ENCODE data around the gene TMTC2. TPM values are rescaled to one million over a fixed set of nuclear protein-coding genes. Genes with fewer than 3 reads are reported as not detected.

TMTC2 gene
- total and polyA plus RNA-seq, 2 donors, result 3.0 to 5.1 TPM

DNA sequence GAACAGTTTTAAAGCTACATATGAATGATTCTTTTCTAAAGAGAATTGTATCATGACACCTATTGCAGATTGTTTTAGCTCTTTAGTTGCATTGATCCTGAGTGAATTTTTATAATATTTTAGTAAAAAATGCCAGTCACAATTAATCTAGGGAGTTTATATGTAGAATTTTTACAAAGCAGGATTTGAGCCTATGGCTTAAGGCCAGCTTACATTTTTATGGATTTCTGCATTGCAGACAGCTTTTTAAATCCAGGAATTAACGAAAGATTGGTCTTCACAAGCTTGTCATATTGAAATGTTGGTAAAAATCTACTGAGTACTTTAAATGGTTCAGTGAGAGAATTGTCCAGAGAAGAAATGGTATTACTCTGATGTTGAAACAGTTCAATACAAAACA lies 358.0 kb downstream of the TMTC2 start:
- H3K9me3 ChIP-seq (ENCODE audit: control insufficient read depth in 2 of 2, insufficient read depth in 1 of 2, low read length in 1 of 2), result no peaks in the 10 kb centered on the region
- no peaks in the 10 kb centered on the region for H3K27me3 ChIP-seq (ENCODE audit: control insufficient read depth in 2 of 2, insufficient read depth in 1 of 2, low read length in 1 of 2)
- no peak for DNase-seq (ENCODE audit: low read depth in 6 of 9, low spot score in 9 of 9)
- H3K36me3 ChIP-seq (ENCODE audit: control insufficient read depth in 2 of 2, insufficient read depth in 2 of 2, low read length in 1 of 2), result no peaks in the 10 kb centered on the region
- H3K4me3 ChIP-seq (ENCODE audit: low read length in 2 of 2), result no peak overlapping the region
- no peak overlapping the region for H3K27ac ChIP-seq (ENCODE audit: low read depth in 1 of 2, low read length in 1 of 2)
- 81% methylated on average over 1 of the region's 1 CpG for WGBS
- no peaks in the 10 kb centered on the region for H3K4me1 ChIP-seq (ENCODE audit: control insufficient read depth in 2 of 2, insufficient read depth in 2 of 2, low read length in 2 of 2)

DNA sequence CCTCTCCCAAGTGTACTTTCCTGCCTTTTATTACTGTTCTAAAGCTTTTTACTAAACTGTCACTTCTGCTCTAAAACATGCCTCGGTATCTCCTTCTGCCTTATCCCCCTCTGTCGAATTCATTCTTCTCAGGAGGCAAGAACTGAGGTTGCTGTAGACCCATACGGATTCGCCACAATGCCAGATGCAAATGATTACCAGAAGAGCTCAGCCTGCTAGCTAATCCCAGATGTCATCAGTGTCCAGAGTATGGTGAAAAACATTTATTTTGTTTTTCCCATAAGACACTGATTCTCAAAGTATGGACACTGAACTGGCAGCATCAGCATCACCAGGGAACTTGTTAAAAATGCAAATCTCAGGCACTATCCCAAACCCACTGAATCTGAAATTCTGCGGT lies 359.3 kb downstream of the TMTC2 start:
- Histone ChIP-seq H3K27me3 (ENCODE audit: control insufficient read depth in 2 of 2, insufficient read depth in 1 of 2, low read length in 1 of 2) (no peaks in the 10 kb centered on the region), H3K36me3 (ENCODE audit: control insufficient read depth in 2 of 2, insufficient read depth in 2 of 2, low read length in 1 of 2) (no peaks in the 10 kb centered on the region), H3K9me3 (ENCODE audit: control insufficient read depth in 2 of 2, insufficient read depth in 1 of 2, low read length in 1 of 2) (no peaks in the 10 kb centered on the region), H3K27ac (ENCODE audit: low read depth in 1 of 2, low read length in 1 of 2) (no peak overlapping the region), H3K4me1 (ENCODE audit: control insufficient read depth in 2 of 2, insufficient read depth in 2 of 2, low read length in 2 of 2) (no peaks in the 10 kb centered on the region), H3K4me3 (ENCODE audit: low read length in 2 of 2) (no peak overlapping the region)
- 94% methylated on average over 5 of the region's 5 CpGs for WGBS
- DNase-seq (ENCODE audit: low read depth in 6 of 9, low spot score in 9 of 9), result no peak

DNA sequence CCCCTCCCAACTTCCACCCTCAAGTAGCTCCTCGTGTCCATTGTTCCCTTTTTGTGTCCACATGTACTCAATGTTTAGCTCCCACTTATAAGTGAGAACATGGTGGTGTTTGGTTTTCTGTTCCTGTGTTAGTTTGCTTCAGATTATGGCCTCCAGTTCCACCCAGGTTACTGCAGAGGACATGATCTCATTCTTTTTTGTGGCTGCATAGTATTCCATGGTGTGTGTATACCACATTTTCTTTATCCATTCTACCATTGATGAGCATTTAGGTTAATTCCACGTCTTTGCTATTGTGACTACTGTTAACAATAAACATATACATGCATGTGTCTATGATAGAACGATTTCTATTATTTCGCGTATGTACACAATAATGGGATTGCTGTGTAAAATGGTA lies 362.6 kb downstream of the TMTC2 start:
- no peaks in the 10 kb centered on the region for H3K36me3 ChIP-seq (ENCODE audit: control insufficient read depth in 2 of 2, insufficient read depth in 2 of 2, low read length in 1 of 2)
- 93% methylated on average over 5 of the region's 5 CpGs for WGBS
- no peak for DNase-seq (ENCODE audit: low read depth in 6 of 9, low spot score in 9 of 9)
- no peaks in the 10 kb centered on the region for H3K4me1 ChIP-seq (ENCODE audit: control insufficient read depth in 2 of 2, insufficient read depth in 2 of 2, low read length in 2 of 2)
- H3K27ac ChIP-seq (ENCODE audit: low read depth in 1 of 2, low read length in 1 of 2), result no peak overlapping the region
- no peaks in the 10 kb centered on the region for H3K27me3 ChIP-seq (ENCODE audit: control insufficient read depth in 2 of 2, insufficient read depth in 1 of 2, low read length in 1 of 2)
- no peaks in the 10 kb centered on the region for H3K9me3 ChIP-seq (ENCODE audit: control insufficient read depth in 2 of 2, insufficient read depth in 1 of 2, low read length in 1 of 2)
- H3K4me3 ChIP-seq (ENCODE audit: low read length in 2 of 2), result no peak overlapping the region

DNA sequence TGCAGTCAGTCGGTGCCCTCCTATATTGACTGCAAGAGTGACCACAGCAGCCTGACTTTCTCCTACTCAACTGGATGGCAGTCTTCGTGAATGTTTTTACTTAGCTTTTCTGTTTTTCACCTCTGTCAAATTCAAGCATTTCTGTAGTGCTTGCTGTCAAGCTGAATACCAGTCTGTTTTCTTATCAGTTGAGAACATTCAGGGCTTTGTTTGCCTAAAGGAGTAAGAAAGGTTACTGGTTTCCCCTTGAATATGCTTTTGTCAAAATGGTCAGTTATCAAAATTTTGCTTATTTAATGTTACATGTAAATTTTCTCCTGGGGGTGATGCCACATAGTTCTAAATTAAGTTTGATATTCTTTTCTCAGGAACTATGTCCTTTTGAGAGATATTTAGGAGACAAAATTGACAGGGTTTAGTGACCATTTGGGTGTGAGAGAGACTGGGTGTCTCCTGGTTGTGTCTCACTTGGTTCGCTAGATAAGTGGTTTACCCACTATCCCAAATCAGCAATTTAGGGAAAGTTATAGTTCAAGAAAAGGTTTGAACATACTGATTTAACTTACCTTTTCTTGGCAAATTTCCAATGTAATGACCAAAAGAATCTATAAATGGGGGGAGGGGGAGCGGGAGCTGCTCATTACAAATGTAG lies 366.3 kb downstream of the TMTC2 start:
- DNase-seq (ENCODE audit: low read depth in 6 of 9, low spot score in 9 of 9), result no peak
- Histone ChIP-seq H3K4me3 (ENCODE audit: low read length in 2 of 2) (no peak overlapping the region), H3K9me3 (ENCODE audit: control insufficient read depth in 2 of 2, insufficient read depth in 1 of 2, low read length in 1 of 2) (no peaks in the 10 kb centered on the region), H3K36me3 (ENCODE audit: control insufficient read depth in 2 of 2, insufficient read depth in 2 of 2, low read length in 1 of 2) (no peaks in the 10 kb centered on the region), H3K4me1 (ENCODE audit: control insufficient read depth in 2 of 2, insufficient read depth in 2 of 2, low read length in 2 of 2) (no peaks in the 10 kb centered on the region), H3K27me3 (ENCODE audit: control insufficient read depth in 2 of 2, insufficient read depth in 1 of 2, low read length in 1 of 2) (no peaks in the 10 kb centered on the region), H3K27ac (ENCODE audit: low read depth in 1 of 2, low read length in 1 of 2) (no peak overlapping the region)
- 79% methylated on average over 4 of the region's 4 CpGs for WGBS

DNA sequence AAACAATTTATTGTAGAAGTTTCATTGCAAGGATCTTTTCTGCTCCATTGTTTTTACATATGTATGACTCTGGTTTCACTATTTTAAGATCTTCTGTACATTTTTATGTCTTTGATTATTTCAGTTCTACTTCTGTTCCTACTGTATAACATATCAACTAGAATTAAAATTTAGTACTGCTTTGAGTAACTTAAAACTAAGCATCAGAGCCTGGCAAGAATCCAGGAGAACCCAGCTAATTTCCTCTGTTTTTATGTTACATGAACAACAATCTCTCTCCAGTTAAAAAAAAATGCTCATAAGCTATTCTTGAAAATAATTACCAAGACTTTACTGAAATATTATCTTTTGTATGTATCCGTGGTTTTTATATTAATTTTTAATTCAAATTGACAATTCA lies 370.7 kb downstream of the TMTC2 start:
- no peak overlapping the region for H3K27ac ChIP-seq (ENCODE audit: low read depth in 1 of 2, low read length in 1 of 2)
- no peaks in the 10 kb centered on the region for H3K27me3 ChIP-seq (ENCODE audit: control insufficient read depth in 2 of 2, insufficient read depth in 1 of 2, low read length in 1 of 2)
- 82% methylated on average over 1 of the region's 1 CpG for WGBS
- DNase-seq (ENCODE audit: low read depth in 6 of 9, low spot score in 9 of 9), result no peak
- no peak overlapping the region for H3K4me3 ChIP-seq (ENCODE audit: low read length in 2 of 2)
- H3K9me3 ChIP-seq (ENCODE audit: control insufficient read depth in 2 of 2, insufficient read depth in 1 of 2, low read length in 1 of 2), result no peaks in the 10 kb centered on the region
- H3K36me3 ChIP-seq (ENCODE audit: control insufficient read depth in 2 of 2, insufficient read depth in 2 of 2, low read length in 1 of 2), result no peaks in the 10 kb centered on the region
- H3K4me1 ChIP-seq (ENCODE audit: control insufficient read depth in 2 of 2, insufficient read depth in 2 of 2, low read length in 2 of 2), result no peaks in the 10 kb centered on the region

DNA sequence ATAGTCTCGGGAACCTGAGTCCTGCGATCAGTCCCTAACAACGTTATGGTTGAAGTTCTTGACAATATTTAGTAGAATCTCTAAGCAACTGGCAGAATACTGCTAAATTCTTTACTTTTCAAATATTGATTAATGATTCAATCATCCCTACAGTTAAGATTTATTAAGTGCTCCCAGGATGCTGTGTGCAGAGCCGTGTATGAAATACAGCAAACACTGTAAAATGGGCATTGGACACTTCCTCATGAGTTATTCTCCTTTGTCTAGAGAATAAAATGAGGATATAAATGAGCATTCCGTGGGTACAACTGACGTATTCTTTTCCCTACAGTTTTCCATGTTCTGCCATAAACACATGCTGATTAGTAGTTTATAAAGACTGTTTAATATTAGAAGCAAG lies 372.4 kb downstream of the TMTC2 start:
- Histone ChIP-seq H3K36me3 (ENCODE audit: control insufficient read depth in 2 of 2, insufficient read depth in 2 of 2, low read length in 1 of 2) (no peaks in the 10 kb centered on the region), H3K27me3 (ENCODE audit: control insufficient read depth in 2 of 2, insufficient read depth in 1 of 2, low read length in 1 of 2) (no peaks in the 10 kb centered on the region), H3K4me1 (ENCODE audit: control insufficient read depth in 2 of 2, insufficient read depth in 2 of 2, low read length in 2 of 2) (no peaks in the 10 kb centered on the region), H3K4me3 (ENCODE audit: low read length in 2 of 2) (no peak overlapping the region), H3K9me3 (ENCODE audit: control insufficient read depth in 2 of 2, insufficient read depth in 1 of 2, low read length in 1 of 2) (no peaks in the 10 kb centered on the region), H3K27ac (ENCODE audit: low read depth in 1 of 2, low read length in 1 of 2) (no peak overlapping the region)
- 64% methylated on average over 6 of the region's 6 CpGs for WGBS
- DNase-seq (ENCODE audit: low read depth in 6 of 9, low spot score in 9 of 9), result no peak

DNA sequence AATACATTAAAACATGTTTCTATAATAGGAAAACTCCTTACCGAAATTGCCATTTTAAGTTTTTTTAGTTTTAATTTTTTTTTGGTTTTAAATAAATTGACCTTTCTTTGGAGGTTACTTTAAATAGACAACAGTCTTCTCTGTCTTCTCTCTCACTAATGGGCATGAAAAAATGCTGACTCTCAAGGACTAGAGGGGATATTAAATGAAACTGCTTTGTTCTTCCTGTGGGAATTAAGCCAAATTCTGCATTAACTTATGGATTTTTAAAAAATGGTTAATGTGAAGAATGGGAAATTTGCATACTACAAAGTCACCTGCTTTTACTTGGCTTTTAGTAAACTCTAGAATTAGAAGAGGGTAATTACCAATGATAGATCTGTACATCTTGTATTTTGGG lies 378.9 kb downstream of the TMTC2 start:
- no peak for DNase-seq (ENCODE audit: low read depth in 6 of 9, low spot score in 9 of 9)
- Histone ChIP-seq H3K27me3 (ENCODE audit: control insufficient read depth in 2 of 2, insufficient read depth in 1 of 2, low read length in 1 of 2) (no peaks in the 10 kb centered on the region), H3K9me3 (ENCODE audit: control insufficient read depth in 2 of 2, insufficient read depth in 1 of 2, low read length in 1 of 2) (no peaks in the 10 kb centered on the region), H3K36me3 (ENCODE audit: control insufficient read depth in 2 of 2, insufficient read depth in 2 of 2, low read length in 1 of 2) (no peaks in the 10 kb centered on the region), H3K4me3 (ENCODE audit: low read length in 2 of 2) (no peak overlapping the region), H3K27ac (ENCODE audit: low read depth in 1 of 2, low read length in 1 of 2) (no peak overlapping the region), H3K4me1 (ENCODE audit: control insufficient read depth in 2 of 2, insufficient read depth in 2 of 2, low read length in 2 of 2) (no peaks in the 10 kb centered on the region)
- WGBS, result 95% methylated on average over 1 of the region's 1 CpG

DNA sequence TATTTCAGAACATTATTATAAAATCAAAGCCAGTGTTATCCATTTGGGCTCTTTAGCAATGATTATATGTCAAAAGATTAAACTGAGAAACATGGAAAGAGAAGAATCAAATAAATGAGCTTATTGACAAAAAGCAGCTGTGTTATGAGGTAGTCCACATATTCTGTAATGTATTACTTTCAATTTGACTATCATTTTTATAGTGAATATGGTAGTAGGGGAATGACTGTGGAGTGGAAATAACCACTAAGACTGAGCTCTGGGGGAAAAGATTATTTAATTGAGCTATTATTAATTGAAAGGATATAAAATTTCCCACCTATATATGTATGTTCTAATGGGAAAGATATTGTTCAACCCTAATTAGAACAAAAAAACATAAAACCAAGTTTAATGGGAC lies 381.3 kb downstream of the TMTC2 start:
- H3K4me1 ChIP-seq (ENCODE audit: control insufficient read depth in 2 of 2, insufficient read depth in 2 of 2, low read length in 2 of 2), result no peaks in the 10 kb centered on the region
- H3K27ac ChIP-seq (ENCODE audit: low read depth in 1 of 2, low read length in 1 of 2), result no peak overlapping the region
- H3K27me3 ChIP-seq (ENCODE audit: control insufficient read depth in 2 of 2, insufficient read depth in 1 of 2, low read length in 1 of 2), result no peaks in the 10 kb centered on the region
- no peak overlapping the region for H3K4me3 ChIP-seq (ENCODE audit: low read length in 2 of 2)
- no peak for DNase-seq (ENCODE audit: low read depth in 6 of 9, low spot score in 9 of 9)
- no peaks in the 10 kb centered on the region for H3K36me3 ChIP-seq (ENCODE audit: control insufficient read depth in 2 of 2, insufficient read depth in 2 of 2, low read length in 1 of 2)
- H3K9me3 ChIP-seq (ENCODE audit: control insufficient read depth in 2 of 2, insufficient read depth in 1 of 2, low read length in 1 of 2), result no peaks in the 10 kb centered on the region

DNA sequence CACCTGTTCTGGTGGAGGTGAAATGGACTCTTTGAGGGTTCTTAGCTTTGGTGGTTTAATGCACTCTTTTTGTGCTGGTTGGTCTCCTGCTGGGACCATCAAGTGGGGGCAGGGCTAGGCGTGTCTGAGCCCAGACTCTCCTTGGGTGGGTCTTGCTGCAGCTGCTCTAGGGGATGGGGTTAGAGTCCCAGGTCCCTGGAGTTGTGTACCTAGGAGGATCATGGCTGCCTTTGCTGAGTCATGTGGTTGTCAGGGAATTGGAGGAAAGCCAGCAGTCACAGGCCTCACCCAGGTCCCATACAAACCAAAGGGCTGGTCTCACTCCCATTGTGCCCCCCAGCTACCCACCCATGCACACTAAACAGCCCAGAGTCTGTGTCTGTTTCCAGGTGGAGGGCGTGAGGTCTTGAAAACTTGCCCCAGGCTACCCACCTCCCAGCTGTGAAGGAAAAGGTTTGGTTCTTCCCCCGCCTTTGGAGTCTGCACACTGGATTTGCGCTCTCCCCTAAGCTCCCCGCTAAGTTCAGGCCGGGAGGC lies 387.7 kb downstream of the TMTC2 start:
- H3K4me3 ChIP-seq (ENCODE audit: low read length in 2 of 2), result no peak overlapping the region
- H3K9me3 ChIP-seq (ENCODE audit: control insufficient read depth in 2 of 2, insufficient read depth in 1 of 2, low read length in 1 of 2), result peaks cover 0 to 11% of the 10 kb centered on the region in 2 donors
- no peak for DNase-seq (ENCODE audit: low read depth in 6 of 9, low spot score in 9 of 9)
- WGBS, result 92% methylated on average over 6 of the region's 6 CpGs
- H3K36me3 ChIP-seq (ENCODE audit: control insufficient read depth in 2 of 2, insufficient read depth in 2 of 2, low read length in 1 of 2), result no peaks in the 10 kb centered on the region
- H3K4me1 ChIP-seq (ENCODE audit: control insufficient read depth in 2 of 2, insufficient read depth in 2 of 2, low read length in 2 of 2), result no peaks in the 10 kb centered on the region
- no peak overlapping the region for H3K27ac ChIP-seq (ENCODE audit: low read depth in 1 of 2, low read length in 1 of 2)
- H3K27me3 ChIP-seq (ENCODE audit: control insufficient read depth in 2 of 2, insufficient read depth in 1 of 2, low read length in 1 of 2), result no peaks in the 10 kb centered on the region

Measured in thymus (tissue), 11 donors.